Kidney (tissue), 14 donors: ENCODE data around the gene MSRB3. TPM values are rescaled to one million over a fixed set of nuclear protein-coding genes. Genes with fewer than 3 reads are reported as not detected.

ENCODE experiments used
- DNase-seq, 5 donors: peaks; one replicate each; pipeline ENCODE4 v3.0.0-alpha.2; 2013 to 2020
- FAIRE-seq: peaks from 2 replicates; lab custom pipeline; 2012; peaks lifted over from hg19 to GRCh38; lab: Jason Lieb, UNC
- H3K27ac ChIP-seq, 2 donors: one replicate each; pipeline ENCODE4 v1.7.0; 2013; ENCODE audit warnings: low read depth in 2 of 2, low read length in 2 of 2, inconsistent platforms in 1 of 2
- H3K27me3 ChIP-seq: one replicate; pipeline ENCODE4 v1.7.1; 2013; ENCODE audit warnings: low read length, inconsistent platforms; ENCODE audit not compliant: control insufficient read depth, insufficient read depth
- H3K36me3 ChIP-seq, 3 donors: one replicate each; pipeline versions ENCODE4 v1.7.0 to v1.7.1; 2013; ENCODE audit warnings: low read length in 3 of 3, control low read depth in 1 of 3, inconsistent platforms in 1 of 3; ENCODE audit not compliant: insufficient read depth in 3 of 3, control insufficient read depth in 2 of 3
- H3K4me1 ChIP-seq, 3 donors: one replicate each; pipeline versions ENCODE4 v1.7.0 to v1.7.1; 2013; ENCODE audit warnings: low read length in 3 of 3, inconsistent platforms in 1 of 3, low read depth in 1 of 3; ENCODE audit not compliant: control insufficient read depth in 2 of 3, insufficient read depth in 2 of 3
- H3K4me3 ChIP-seq, 3 donors: one replicate each; pipeline versions ENCODE4 v1.7.0 to v1.8.1; 2013; ENCODE audit warnings: low read length in 3 of 3, control low read depth in 1 of 3, inconsistent platforms in 1 of 3
- H3K9ac ChIP-seq, 3 donors: one replicate each; pipeline versions ENCODE4 v1.7.0 to v1.7.1; 2013; ENCODE audit warnings: low read length in 3 of 3, control low read depth in 1 of 3, inconsistent platforms in 1 of 3
- H3K9me3 ChIP-seq, 3 donors: one replicate each; pipeline versions ENCODE4 v1.7.0 to v1.7.1; 2013; ENCODE audit warnings: low read length in 3 of 3, control low read depth in 1 of 3, inconsistent platforms in 1 of 3; ENCODE audit not compliant: control insufficient read depth in 2 of 3, insufficient read depth in 1 of 3
- CTCF ChIP-seq: IDR thresholded peaks from 3 replicates; pipeline ENCODE4 v1.5.1; 2012; ENCODE audit warnings: mild to moderate bottlenecking, moderate library complexity, borderline replicate concordance; ENCODE audit not compliant: insufficient read depth; ENCODE audit errors: extremely low read depth
- intact Hi-C: fragments of 100-400 bp; cut with DNase I; formaldehyde crosslinking; loops from one replicate; pipeline ENCODE4 v1.11.1; 2022
- polyA plus RNA-seq: library from polyadenylated mRNA; stranded (reverse); fragments of 350-450 nt; fragmentation: Illumina TruSeq; extraction: RNeasy Lipid Tissue Mini Kit (QIAGEN cat#74804); gene quantifications from one replicate; pipeline ENCODE4 v1.2.3, GENCODE V29; 2014; ENCODE audit warnings: low read depth, low replicate concordance; ENCODE audit not compliant: insufficient read depth
- total RNA-seq: library from RNA; stranded (reverse); fragmentation: NEBNext Ultra II Directional; extraction: Animal tissue kit (Norgen Biotek cat#: 25700); gene quantifications from one replicate; pipeline ENCODE4 v1.2.1, GENCODE V29; 2021
- donor health status: control.
- donor health status: control.
- donor health status: control.
- donor health status: control.
- donor health status: control.
- donor health status: DM: yes; HTN: yes; CAD: no.
- donor health status: Normal renal cell carcinoma (clear cell type).

Gene MSRB3
- total and polyA plus RNA-seq, 2 donors from 2014 or later = 10.3 to 35.9 TPM

DNA sequence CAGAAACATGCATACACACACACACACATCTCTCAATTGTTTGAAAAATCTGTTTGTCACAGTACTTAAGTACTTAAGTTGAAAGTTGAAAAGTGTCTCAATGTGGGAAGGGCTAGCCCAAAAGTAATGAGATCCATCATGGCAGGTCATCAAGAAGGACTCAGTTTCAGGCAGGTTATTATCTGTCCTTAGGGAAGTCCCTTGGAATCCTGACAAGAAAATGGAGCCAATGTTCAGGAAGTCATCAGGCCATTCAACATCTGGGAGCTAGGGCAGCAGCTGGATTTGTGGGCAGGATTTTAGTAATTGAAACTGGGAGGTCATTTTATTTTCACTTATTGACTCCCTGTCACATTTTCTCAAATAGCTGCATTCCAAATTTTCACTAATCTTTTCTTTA, 56.0 kb downstream of the MSRB3 start:
- peaks cover 0 to 8% (median 0%) of the 10 kb centered on the region in 3 donors for H3K4me1 ChIP-seq
- H3K4me3 ChIP-seq = no peak overlapping the region
- no peak overlapping the region for H3K27ac ChIP-seq
- intact Hi-C loops = no loop called here
- H3K27me3 ChIP-seq = no peaks in the 10 kb centered on the region
- TF ChIP-seq CTCF = no peak
- no peak overlapping the region for H3K9ac ChIP-seq
- H3K9me3 ChIP-seq = no peaks in the 10 kb centered on the region
- FAIRE-seq = no peak
- no peak for DNase-seq
- H3K36me3 ChIP-seq = no peaks in the 10 kb centered on the region

DNA sequence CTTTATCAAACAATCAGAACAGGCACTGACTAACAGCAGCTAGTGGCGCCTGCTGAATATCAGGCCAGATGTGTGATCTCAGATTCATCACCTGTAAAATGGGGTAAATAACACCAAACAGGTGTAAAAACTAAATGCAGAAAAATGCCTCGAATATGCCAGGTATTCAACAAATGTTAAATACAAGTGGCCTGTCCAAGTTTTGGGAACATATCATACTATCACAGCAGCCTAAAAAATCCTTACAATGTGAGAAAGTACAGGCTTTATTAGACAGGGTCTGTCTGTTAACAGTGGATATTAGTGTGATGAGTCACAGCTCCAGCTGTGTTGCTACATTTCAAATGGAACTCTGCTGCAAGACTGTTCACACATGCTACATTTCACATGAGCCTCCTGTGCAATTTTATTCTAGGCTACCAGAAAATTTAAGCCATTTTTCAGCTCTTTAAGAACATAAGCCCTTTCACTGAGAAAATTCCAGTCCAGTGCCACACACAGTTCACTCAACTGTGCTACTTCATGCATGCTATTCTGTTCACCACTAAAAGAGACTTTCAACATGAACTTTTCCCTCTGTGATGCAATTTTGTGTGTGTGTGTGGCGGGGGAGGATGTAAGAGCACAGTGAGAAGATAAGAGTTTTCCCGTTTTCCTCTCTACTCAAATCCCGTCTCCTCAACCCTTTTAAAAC, 56.7 kb downstream of the MSRB3 start:
- peak overlapping the region in 1 of 2 donors; percentile 15 for H3K27ac ChIP-seq
- no peaks in the 10 kb centered on the region for H3K36me3 ChIP-seq
- intact Hi-C loops = no loop called here
- DNase-seq (peak in 4 of 5 donors; percentile 53 to 91 (median 76)), FAIRE-seq (no peak)
- TF ChIP-seq CTCF = no peak
- no peak overlapping the region for H3K4me3 ChIP-seq
- peaks cover 0 to 8% (median 0%) of the 10 kb centered on the region in 3 donors for H3K4me1 ChIP-seq
- H3K9me3 ChIP-seq = no peaks in the 10 kb centered on the region
- no peaks in the 10 kb centered on the region for H3K27me3 ChIP-seq
- peak overlapping the region in 1 of 3 donors; percentile 4 for H3K9ac ChIP-seq

DNA sequence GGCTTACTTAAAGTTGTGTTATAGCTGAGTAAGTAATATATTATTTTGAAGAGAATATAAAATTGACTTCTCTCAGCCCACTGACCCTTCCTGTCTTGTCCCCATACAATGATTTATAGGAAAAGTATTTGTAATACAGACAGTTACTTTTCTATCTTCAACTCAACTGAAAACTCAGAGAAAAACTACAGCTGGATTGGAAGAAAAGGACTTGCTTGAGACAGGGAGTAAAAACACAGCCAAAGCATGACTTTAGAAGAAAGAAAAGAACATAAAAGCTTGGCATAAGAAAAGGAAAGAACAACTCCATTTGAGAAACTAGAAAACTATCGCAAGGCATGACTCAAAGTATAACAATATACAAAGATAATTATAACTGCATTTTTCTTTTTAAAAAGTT, 57.5 kb downstream of the MSRB3 start:
- no peak overlapping the region for H3K4me3 ChIP-seq
- no peak overlapping the region for H3K9ac ChIP-seq
- no peaks in the 10 kb centered on the region for H3K27me3 ChIP-seq
- intact Hi-C loops = no loop called here
- H3K4me1 ChIP-seq = peaks cover 0 to 8% (median 0%) of the 10 kb centered on the region in 3 donors
- H3K27ac ChIP-seq = no peak overlapping the region
- FAIRE-seq = no peak
- DNase-seq = peak in 1 of 5 donors; percentile 56
- H3K9me3 ChIP-seq = no peaks in the 10 kb centered on the region
- no peaks in the 10 kb centered on the region for H3K36me3 ChIP-seq
- no peak for TF ChIP-seq CTCF
